AG09319 (cell line): ENCODE measurements around the gene VPS9D1.

Source experiments
- DNase-seq: peaks from one replicate; pipeline ENCODE4 v3.0.0-alpha.2; 2010; ENCODE audit warnings: low read depth; ENCODE audit errors: extremely low read depth
- TF ChIP-seq, protein P1 (sequence below): IDR thresholded peaks from 2 replicates; pipeline ENCODE4 v1.5.1; 2011; ENCODE audit warnings: low read depth, mild to moderate bottlenecking, inconsistent platforms, low read length, moderate library complexity

Gene VPS9D1

DNA sequence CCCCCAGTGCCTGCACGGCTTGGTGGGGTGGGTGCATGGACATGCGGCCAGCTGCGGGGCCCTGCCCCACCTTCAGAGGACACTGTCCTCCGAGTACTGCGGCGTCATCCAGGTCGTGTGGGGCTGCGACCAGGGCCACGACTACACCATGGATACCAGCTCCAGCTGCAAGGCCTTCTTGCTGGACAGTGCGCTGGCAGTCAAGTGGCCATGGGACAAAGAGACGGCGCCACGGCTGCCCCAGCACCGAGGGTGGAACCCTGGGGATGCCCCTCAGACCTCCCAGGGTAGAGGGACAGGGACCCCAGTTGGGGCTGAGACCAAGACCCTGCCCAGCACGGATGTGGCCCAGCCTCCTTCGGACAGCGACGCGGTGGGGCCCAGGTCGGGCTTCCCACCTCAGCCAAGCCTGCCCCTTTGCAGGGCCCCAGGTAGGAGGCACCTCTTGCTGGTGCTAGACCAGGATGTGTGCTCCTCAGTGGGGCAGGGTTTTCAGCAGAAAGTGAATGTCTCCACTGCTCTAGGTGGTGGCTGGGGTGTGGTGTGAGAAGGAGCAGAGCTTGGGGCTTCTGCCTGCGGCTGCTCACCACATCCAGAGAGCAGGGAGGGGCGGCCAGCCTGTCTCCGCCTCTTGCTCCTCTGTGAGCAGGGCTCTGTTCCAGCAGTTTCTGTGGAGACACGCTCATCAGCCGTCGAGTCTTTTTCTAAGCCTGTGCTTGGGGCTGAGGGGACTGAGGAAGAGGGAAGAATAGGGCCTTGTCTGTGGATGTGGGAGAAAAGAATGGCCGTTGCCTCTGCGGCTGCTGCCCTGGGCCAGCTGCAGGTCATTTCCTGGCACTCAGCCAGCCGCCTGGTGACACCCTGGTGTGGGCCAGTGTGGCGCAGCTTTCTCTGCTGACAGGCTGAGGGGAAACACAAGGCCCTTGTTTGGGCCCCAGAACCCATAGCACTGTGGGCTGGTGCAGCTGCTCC, 2.9 kb upstream of the VPS9D1 start:
- DNase-seq = no peak

DNA sequence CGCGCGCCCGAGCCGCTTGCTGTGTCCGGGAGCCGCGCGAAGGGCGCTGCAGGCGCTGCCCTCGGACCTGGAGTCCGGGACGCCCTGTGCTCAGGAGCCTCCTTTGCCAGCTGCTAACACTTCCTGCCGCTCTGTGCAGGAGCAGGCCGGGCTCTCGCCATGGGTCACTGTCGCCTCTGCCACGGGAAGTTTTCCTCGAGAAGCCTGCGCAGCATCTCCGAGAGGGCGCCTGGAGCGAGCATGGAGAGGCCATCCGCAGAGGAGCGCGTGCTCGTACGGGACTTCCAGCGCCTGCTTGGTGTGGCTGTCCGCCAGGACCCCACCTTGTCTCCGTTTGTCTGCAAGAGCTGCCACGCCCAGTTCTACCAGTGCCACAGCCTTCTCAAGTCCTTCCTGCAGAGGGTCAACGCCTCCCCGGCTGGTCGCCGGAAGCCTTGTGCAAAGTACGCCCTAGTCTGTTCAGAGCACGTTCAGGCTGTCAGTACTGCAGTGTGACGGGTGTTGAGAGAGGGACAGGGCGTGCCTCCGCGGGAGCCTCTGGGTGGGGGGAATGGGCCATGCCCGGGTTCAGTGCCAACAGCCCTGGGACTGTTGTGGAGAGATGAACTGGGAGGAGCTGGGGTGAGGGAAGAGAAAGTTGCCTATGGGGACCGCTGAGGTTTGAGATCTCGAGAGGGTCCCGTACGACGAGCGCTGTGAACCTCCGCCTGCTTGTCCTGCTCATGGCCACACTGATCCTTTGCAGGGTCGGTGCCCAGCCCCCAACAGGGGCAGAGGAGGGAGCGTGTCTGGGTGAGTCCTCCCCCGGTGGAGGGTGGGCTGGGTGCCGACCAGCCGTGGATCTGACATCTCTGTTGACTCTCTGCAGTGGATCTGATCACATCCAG, 1.9 kb upstream of the VPS9D1 start:
- TF ChIP-seq, protein P1, sequence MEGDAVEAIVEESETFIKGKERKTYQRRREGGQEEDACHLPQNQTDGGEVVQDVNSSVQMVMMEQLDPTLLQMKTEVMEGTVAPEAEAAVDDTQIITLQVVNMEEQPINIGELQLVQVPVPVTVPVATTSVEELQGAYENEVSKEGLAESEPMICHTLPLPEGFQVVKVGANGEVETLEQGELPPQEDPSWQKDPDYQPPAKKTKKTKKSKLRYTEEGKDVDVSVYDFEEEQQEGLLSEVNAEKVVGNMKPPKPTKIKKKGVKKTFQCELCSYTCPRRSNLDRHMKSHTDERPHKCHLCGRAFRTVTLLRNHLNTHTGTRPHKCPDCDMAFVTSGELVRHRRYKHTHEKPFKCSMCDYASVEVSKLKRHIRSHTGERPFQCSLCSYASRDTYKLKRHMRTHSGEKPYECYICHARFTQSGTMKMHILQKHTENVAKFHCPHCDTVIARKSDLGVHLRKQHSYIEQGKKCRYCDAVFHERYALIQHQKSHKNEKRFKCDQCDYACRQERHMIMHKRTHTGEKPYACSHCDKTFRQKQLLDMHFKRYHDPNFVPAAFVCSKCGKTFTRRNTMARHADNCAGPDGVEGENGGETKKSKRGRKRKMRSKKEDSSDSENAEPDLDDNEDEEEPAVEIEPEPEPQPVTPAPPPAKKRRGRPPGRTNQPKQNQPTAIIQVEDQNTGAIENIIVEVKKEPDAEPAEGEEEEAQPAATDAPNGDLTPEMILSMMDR = no peak
- no peak for DNase-seq

More for the DNA sequence above, 2.9 kb upstream of the VPS9D1 start:
- TF ChIP-seq, protein P1 = no peak

DNA sequence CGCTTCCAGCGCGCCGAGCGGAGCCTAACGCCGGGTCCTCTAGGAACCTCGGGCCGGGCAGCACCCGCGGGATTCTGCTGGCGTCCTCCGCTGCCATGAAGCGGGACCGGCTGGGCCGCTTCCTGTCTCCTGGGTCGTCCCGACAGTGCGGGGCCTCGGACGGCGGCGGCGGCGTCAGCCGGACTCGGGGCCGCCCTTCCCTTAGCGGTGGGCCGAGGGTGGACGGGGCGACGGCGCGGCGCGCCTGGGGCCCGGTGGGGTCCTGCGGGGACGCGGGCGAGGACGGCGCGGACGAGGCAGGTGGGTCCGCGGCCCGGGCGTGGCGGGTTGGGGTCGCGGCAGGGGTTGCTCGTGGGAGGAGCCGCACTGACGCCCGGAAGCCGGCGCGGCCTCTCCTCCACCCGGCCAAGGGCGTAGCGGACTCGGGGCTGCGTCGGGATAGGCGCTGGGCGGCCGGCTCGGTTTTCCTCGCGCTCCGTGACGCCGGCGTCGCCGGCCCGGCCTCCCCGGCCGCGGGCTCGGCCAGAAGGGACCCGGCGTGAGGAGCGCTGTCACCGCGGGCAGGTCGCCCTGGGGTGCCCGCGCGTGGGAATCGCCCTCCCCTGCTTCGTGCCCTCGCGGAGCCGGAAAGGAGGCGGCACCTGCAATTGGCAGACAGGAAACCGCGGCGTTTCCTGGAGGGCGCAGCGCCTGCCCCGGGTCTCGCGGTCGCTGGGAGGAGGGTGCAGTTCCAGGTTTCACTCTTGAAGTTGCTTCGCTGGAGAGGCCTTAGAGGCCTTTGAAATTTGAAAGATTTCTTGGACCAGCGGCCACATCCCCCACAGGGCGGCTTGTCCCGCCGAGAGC, 1.1 kb upstream of the VPS9D1 start:
- DNase-seq = no peak
- TF ChIP-seq, protein P1 = no peak

DNA sequence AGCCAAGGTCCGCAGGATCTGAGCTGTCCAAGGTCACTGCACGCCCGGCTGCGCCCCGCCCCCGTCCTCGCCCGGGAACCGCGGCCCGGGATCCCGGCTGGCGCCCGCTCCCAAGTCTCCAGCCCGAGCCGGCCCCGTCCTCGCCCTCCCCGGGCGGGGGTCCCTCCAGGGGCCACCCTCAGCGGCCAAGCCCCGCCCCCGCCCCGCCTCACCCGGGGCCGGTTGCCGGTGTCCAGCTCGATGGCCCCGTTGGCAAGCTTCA, 216 bp downstream of the VPS9D1 start:
- TF ChIP-seq, protein P1 = no peak
- no peak for DNase-seq

DNA sequence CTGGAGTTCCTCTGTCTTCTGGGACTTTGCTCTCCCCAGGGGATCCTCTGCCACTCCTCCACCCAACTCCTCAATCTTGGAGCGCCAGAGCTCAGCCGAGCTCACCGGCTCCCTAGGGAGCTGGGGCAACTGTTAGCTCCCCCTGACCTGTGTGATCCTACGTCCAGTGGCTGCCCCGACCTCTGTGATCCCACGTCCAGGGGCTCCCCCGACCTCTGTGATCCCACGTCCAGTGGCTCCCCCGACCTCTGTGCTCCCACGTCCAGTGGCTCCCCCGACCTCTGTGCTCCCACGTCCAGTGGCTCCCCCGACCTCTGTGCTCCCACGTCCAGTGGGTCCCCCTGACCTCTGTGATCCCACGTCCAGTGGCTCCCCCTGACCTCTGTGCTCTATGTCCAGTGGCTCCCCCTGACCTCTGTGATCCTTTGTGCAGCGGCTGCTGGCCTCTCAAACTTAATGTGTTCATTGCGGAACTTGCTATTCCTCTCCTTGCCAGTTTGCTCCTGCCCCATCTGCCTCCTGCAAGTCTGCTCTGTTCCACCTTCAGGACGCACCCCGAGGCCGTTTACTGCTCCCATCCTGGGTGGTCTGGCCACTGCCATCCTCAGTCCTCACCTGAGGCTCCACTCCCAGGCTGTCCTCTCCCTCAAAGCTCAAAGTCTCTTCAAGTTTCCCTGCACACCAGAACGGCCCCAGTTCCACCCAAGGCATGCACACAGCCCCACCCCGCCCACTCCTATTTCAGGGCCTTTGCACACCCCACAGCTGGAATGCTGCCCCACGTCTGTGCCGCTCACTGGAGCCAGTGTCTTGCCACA, 2.8 kb downstream of the VPS9D1 start:
- no peak for DNase-seq
- TF ChIP-seq, protein P1 = no peak

DNA sequence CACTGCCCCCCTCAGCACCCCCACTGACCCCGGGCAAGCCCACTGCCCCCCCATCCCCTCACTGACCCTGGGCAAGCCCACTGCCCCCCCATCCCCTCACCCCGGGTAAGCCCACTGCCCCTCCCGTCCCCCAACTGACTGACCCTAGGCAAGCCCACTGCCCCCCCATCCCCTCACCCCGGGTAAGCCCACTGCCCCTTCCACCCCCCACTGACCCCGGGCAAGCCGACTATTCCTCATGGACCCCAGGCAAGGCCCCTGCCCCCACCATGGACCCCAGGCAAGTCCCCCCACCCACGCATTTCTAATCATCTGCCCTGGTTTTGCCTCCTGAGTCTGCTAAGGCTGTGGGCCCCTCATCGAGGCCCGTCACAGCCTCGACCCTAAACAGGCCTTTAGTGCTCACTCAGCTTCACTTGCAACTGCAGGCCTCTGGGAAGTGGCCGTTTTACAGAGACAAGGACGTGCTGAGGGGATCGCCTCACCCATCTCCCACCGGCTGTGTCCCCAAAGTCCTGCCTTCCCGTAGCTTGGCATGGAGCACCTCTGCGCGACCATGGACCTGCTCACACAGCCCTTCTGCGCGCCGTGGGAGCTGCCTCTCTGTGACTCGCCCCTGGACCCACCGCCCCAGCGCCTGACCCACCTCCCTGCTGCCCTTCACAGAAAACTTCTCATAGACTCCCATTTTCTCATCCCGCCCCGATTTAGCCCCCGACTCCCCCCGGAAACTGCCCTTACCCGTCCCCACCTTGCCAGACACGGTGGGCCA, 3.6 kb downstream of the VPS9D1 start:
- TF ChIP-seq, protein P1 = no peak
- DNase-seq = no peak
